ENCODE results near the gene GSDME.

Gene GSDME

DNA sequence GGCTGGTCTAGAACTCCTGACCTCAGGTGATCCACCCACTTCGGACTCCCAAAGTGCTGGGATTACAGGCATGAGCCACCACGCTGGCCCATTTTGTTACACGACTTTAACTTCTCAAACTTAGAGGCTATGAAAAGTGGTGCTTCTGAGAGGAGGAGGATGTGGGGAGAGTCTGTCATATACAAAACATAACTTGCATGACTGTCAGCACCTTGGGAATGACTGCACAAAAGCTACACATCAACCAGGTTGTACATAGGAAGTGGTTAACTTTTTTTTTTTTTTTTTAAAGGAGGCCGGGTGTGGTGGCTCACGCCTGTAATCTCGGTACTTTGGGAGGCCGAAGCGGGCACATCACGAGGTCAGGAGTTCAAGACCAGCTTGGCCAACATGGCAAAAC is 43.4 kb upstream of the GSDME start:
- ATAC-seq: no peak
- no peak for TF ChIP-seq BACH2 (CRISPR knock-in tag; IDR thresholded peaks at IDR 0.05; ENCODE audit: borderline replicate concordance)
- no peak for TF ChIP-seq ZC3H10 (CRISPR knock-in tag; IDR thresholded peaks at IDR 0.05)
- TF ChIP-seq ESRRG (CRISPR knock-in tag; IDR thresholded peaks at IDR 0.05): no peak
- TF ChIP-seq, protein P1, sequence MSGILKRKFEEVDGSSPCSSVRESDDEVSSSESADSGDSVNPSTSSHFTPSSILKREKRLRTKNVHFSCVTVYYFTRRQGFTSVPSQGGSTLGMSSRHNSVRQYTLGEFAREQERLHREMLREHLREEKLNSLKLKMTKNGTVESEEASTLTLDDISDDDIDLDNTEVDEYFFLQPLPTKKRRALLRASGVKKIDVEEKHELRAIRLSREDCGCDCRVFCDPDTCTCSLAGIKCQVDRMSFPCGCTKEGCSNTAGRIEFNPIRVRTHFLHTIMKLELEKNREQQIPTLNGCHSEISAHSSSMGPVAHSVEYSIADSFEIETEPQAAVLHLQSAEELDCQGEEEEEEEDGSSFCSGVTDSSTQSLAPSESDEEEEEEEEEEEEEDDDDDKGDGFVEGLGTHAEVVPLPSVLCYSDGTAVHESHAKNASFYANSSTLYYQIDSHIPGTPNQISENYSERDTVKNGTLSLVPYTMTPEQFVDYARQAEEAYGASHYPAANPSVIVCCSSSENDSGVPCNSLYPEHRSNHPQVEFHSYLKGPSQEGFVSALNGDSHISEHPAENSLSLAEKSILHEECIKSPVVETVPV (CRISPR knock-in tag; IDR thresholded peaks at IDR 0.05): no peak
- TF ChIP-seq TCF4 (CRISPR knock-in tag; IDR thresholded peaks at IDR 0.05; ENCODE audit: borderline replicate concordance): no peak
- TF ChIP-seq RARB (CRISPR knock-in tag; IDR thresholded peaks at IDR 0.05): no peak
- TF ChIP-seq, protein P2, sequence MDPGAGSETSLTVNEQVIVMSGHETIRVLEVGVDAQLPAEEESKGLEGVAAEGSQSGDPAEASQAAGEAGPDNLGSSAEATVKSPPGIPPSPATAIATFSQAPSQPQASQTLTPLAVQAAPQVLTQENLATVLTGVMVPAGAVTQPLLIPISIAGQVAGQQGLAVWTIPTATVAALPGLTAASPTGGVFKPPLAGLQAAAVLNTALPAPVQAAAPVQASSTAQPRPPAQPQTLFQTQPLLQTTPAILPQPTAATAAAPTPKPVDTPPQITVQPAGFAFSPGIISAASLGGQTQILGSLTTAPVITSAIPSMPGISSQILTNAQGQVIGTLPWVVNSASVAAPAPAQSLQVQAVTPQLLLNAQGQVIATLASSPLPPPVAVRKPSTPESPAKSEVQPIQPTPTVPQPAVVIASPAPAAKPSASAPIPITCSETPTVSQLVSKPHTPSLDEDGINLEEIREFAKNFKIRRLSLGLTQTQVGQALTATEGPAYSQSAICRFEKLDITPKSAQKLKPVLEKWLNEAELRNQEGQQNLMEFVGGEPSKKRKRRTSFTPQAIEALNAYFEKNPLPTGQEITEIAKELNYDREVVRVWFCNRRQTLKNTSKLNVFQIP (CRISPR knock-in tag; IDR thresholded peaks at IDR 0.05; ENCODE audit: borderline replicate concordance, low read depth): no peak
- TF ChIP-seq OSR1 (CRISPR knock-in tag; IDR thresholded peaks at IDR 0.05): no peak
- no peak for TF ChIP-seq ZFP30 (CRISPR knock-in tag; IDR thresholded peaks at IDR 0.05)
- no peak for TF ChIP-seq TOX (CRISPR knock-in tag; IDR thresholded peaks at IDR 0.05; ENCODE audit: borderline replicate concordance)
- TF ChIP-seq, protein P3, sequence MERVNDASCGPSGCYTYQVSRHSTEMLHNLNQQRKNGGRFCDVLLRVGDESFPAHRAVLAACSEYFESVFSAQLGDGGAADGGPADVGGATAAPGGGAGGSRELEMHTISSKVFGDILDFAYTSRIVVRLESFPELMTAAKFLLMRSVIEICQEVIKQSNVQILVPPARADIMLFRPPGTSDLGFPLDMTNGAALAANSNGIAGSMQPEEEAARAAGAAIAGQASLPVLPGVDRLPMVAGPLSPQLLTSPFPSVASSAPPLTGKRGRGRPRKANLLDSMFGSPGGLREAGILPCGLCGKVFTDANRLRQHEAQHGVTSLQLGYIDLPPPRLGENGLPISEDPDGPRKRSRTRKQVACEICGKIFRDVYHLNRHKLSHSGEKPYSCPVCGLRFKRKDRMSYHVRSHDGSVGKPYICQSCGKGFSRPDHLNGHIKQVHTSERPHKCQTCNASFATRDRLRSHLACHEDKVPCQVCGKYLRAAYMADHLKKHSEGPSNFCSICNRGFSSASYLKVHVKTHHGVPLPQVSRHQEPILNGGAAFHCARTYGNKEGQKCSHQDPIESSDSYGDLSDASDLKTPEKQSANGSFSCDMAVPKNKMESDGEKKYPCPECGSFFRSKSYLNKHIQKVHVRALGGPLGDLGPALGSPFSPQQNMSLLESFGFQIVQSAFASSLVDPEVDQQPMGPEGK (CRISPR knock-in tag; IDR thresholded peaks at IDR 0.05; ENCODE audit: borderline replicate concordance): no peak
- no peak for TF ChIP-seq GLIS3 (CRISPR knock-in tag; IDR thresholded peaks at IDR 0.05)
- TF ChIP-seq, protein P4, sequence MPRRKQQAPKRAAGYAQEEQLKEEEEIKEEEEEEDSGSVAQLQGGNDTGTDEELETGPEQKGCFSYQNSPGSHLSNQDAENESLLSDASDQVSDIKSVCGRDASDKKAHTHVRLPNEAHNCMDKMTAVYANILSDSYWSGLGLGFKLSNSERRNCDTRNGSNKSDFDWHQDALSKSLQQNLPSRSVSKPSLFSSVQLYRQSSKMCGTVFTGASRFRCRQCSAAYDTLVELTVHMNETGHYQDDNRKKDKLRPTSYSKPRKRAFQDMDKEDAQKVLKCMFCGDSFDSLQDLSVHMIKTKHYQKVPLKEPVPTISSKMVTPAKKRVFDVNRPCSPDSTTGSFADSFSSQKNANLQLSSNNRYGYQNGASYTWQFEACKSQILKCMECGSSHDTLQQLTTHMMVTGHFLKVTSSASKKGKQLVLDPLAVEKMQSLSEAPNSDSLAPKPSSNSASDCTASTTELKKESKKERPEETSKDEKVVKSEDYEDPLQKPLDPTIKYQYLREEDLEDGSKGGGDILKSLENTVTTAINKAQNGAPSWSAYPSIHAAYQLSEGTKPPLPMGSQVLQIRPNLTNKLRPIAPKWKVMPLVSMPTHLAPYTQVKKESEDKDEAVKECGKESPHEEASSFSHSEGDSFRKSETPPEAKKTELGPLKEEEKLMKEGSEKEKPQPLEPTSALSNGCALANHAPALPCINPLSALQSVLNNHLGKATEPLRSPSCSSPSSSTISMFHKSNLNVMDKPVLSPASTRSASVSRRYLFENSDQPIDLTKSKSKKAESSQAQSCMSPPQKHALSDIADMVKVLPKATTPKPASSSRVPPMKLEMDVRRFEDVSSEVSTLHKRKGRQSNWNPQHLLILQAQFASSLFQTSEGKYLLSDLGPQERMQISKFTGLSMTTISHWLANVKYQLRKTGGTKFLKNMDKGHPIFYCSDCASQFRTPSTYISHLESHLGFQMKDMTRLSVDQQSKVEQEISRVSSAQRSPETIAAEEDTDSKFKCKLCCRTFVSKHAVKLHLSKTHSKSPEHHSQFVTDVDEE (CRISPR knock-in tag; IDR thresholded peaks at IDR 0.05): no peak
- no peak for TF ChIP-seq ZNF8 (CRISPR knock-in tag; IDR thresholded peaks at IDR 0.05)
- no peak for TF ChIP-seq ARNTL (CRISPR knock-in tag; IDR thresholded peaks at IDR 0.05; ENCODE audit: borderline replicate concordance, low read depth)
- TF ChIP-seq ZNF70 (CRISPR knock-in tag; IDR thresholded peaks at IDR 0.05): no peak
- no peak for TF ChIP-seq CSDC2 (CRISPR knock-in tag; IDR thresholded peaks at IDR 0.05)
- TF ChIP-seq PPARA (CRISPR knock-in tag; IDR thresholded peaks at IDR 0.05; ENCODE audit: borderline replicate concordance): no peak
- no peak for TF ChIP-seq ZFP3 (CRISPR knock-in tag; IDR thresholded peaks at IDR 0.05)
- TF ChIP-seq, protein P5, sequence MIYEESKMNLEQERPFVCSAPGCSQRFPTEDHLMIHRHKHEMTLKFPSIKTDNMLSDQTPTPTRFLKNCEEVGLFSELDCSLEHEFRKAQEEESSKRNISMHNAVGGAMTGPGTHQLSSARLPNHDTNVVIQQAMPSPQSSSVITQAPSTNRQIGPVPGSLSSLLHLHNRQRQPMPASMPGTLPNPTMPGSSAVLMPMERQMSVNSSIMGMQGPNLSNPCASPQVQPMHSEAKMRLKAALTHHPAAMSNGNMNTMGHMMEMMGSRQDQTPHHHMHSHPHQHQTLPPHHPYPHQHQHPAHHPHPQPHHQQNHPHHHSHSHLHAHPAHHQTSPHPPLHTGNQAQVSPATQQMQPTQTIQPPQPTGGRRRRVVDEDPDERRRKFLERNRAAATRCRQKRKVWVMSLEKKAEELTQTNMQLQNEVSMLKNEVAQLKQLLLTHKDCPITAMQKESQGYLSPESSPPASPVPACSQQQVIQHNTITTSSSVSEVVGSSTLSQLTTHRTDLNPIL (CRISPR knock-in tag; IDR thresholded peaks at IDR 0.05; ENCODE audit: low read depth): no peak

DNA sequence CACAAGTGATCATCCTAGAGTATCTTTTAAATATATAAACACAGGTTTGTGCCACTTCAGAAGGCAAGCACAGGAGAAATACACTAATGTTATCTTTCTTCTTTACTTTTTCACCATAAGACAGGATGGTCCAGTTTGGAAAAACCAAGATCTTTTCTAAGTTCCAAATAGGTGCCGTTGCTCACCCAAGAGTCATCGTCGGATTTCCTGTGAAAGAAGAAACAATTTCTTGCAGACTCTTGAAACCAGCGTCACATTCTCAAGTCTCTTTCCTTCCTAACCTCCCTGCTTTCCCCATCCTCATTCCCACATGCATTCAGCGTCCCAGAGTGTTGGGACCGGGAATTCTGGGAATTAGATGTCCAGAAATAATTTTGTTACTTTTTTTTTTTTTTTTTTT is 42.8 kb upstream of the GSDME start:
- no peak for ATAC-seq
- TF ChIP-seq ZNF565 (CRISPR knock-in tag; conservative IDR thresholded peaks at IDR 0.05; ENCODE audit: low read depth) (no peak), ZNF8 (CRISPR knock-in tag; IDR thresholded peaks at IDR 0.05) (no peak), ZFP30 (CRISPR knock-in tag; IDR thresholded peaks at IDR 0.05) (no peak), CSDC2 (CRISPR knock-in tag; IDR thresholded peaks at IDR 0.05) (no peak), GLIS3 (CRISPR knock-in tag; IDR thresholded peaks at IDR 0.05) (no peak), BACH2 (CRISPR knock-in tag; IDR thresholded peaks at IDR 0.05; ENCODE audit: borderline replicate concordance) (no peak), ZNF70 (CRISPR knock-in tag; IDR thresholded peaks at IDR 0.05) (no peak), SNAI2 (CRISPR knock-in tag; IDR thresholded peaks at IDR 0.05) (no peak), PPARA (CRISPR knock-in tag; IDR thresholded peaks at IDR 0.05; ENCODE audit: borderline replicate concordance) (no peak), ARNTL (CRISPR knock-in tag; IDR thresholded peaks at IDR 0.05; ENCODE audit: borderline replicate concordance, low read depth) (no peak), OSR1 (CRISPR knock-in tag; IDR thresholded peaks at IDR 0.05) (no peak), ZC3H10 (CRISPR knock-in tag; IDR thresholded peaks at IDR 0.05) (no peak), RARB (CRISPR knock-in tag; IDR thresholded peaks at IDR 0.05) (no peak)
- TF ChIP-seq, protein P1 (CRISPR knock-in tag; IDR thresholded peaks at IDR 0.05): no peak
- TF ChIP-seq, protein P2 (CRISPR knock-in tag; IDR thresholded peaks at IDR 0.05; ENCODE audit: borderline replicate concordance, low read depth): no peak
- TF ChIP-seq, protein P3 (CRISPR knock-in tag; IDR thresholded peaks at IDR 0.05; ENCODE audit: borderline replicate concordance): no peak
- TF ChIP-seq, protein P5 (CRISPR knock-in tag; IDR thresholded peaks at IDR 0.05; ENCODE audit: low read depth): no peak

Measured in SK-N-SH treated with all-trans-retinoic acid at 6 μM for 48 hours (cell line).